Kidney epithelial cell (primary cell): ENCODE measurements around the gene TOMM7. TPM values are rescaled to one million over a fixed set of nuclear protein-coding genes. Genes with fewer than 3 reads are reported as not detected.

Experiments
- DNase-seq: peaks from one replicate; pipeline ENCODE4 v3.0.0-alpha.2; 2010; ENCODE audit warnings: low read depth
- H3K27me3 ChIP-seq: 2 replicates; pipeline ENCODE4 v1.6.0; 2011; ENCODE audit warnings: low read length; ENCODE audit not compliant: control insufficient read depth, insufficient read depth
- H3K36me3 ChIP-seq: 2 replicates; pipeline ENCODE4 v1.5.1; 2011; ENCODE audit warnings: low read length; ENCODE audit not compliant: control insufficient read depth, insufficient read depth
- H3K4me3 ChIP-seq: 2 replicates; pipeline ENCODE4 v1.5.1; 2011; ENCODE audit warnings: low read depth, mild to moderate bottlenecking, control low read depth, low read length
- CTCF ChIP-seq: IDR thresholded peaks from 2 replicates; pipeline ENCODE4 v1.5.1; 2011; ENCODE audit warnings: mild to moderate bottlenecking, moderate library complexity, low read length, control low read depth, inconsistent platforms; ENCODE audit not compliant: insufficient read depth, poor library complexity, severe bottlenecking
- total RNA-seq: library from RNA; depleted of rRNA; stranded (reverse); fragments of >200 nt; gene quantifications from 2 replicates; pipeline ENCODE4 v1.2.3, GENCODE V29; 2015

The TOMM7 gene
- total RNA-seq, 1 donor from 2014 or later, result 90.5 TPM

- no peak for DNase-seq
- Histone ChIP-seq H3K27me3 (no peaks in the 10 kb centered on the region), H3K4me3 (no peak overlapping the region), H3K36me3 (no peaks in the 10 kb centered on the region)
- no peak for TF ChIP-seq CTCF
Measured at GRCh38 chr7:22814261-22815208, 8.1 kb downstream of the TOMM7 start.

- no peak for TF ChIP-seq CTCF
- DNase-seq, result no peak
- Histone ChIP-seq H3K27me3 (no peaks in the 10 kb centered on the region), H3K36me3 (no peaks in the 10 kb centered on the region), H3K4me3 (no peak overlapping the region)
Measured at GRCh38 chr7:22812353-22812752, 10.3 kb downstream of the TOMM7 start.

GRCh38 chr7:22811746-22812280 is 10.8 kb downstream of the TOMM7 start:
- no peaks in the 10 kb centered on the region for H3K27me3 ChIP-seq
- TF ChIP-seq CTCF, result no peak
- DNase-seq, result no peak
- H3K4me3 ChIP-seq, result no peak overlapping the region
- no peaks in the 10 kb centered on the region for H3K36me3 ChIP-seq

- Histone ChIP-seq H3K4me3 (no peak overlapping the region), H3K27me3 (no peaks in the 10 kb centered on the region), H3K36me3 (no peaks in the 10 kb centered on the region)
- no peak for TF ChIP-seq CTCF
- DNase-seq, result no peak
Measured at GRCh38 chr7:22810843-22811242, 11.8 kb downstream of the TOMM7 start.

GRCh38 chr7:22809902-22810642 is 12.6 kb downstream of the TOMM7 start:
- H3K36me3 ChIP-seq, result no peaks in the 10 kb centered on the region
- no peak for DNase-seq
- no peaks in the 10 kb centered on the region for H3K27me3 ChIP-seq
- no peak for TF ChIP-seq CTCF
- no peak overlapping the region for H3K4me3 ChIP-seq
